RWPE2 (cell line): ENCODE data around the gene SLC1A3.
A peak's percentile ranks its signal among the peaks of the same experiment; 100 is the strongest.

Source experiments
- ATAC-seq: fragments of 200-7000 bp; cut with Tn5 transposase; 3 replicates; pipeline ENCODE4 v1.9.1; 2021; ENCODE audit warnings: low read depth
- DNase-seq: peaks from one replicate; pipeline ENCODE4 v3.0.0-alpha.2; 2020; ENCODE audit warnings: low spot score
- H3K27ac ChIP-seq: fragments of 450-650 bp; 2 replicates; pipeline ENCODE4 v1.5.1; 2017; ENCODE audit warnings: mild to moderate bottlenecking; ENCODE audit not compliant: poor library complexity, severe bottlenecking
- H3K27me3 ChIP-seq: fragments of 250-450 bp; sonication (Bioruptor Pico); 2 replicates; pipeline ENCODE4 v1.5.1; 2021; ENCODE audit warnings: mild to moderate bottlenecking, moderate library complexity; ENCODE audit not compliant: insufficient read depth, poor library complexity, severe bottlenecking
- H3K36me3 ChIP-seq: fragments of 250-450 bp; sonication (Bioruptor Pico); 2 replicates; pipeline ENCODE4 v1.5.1; 2020; ENCODE audit warnings: low read depth, mild to moderate bottlenecking, moderate library complexity
- H3K4me1 ChIP-seq: fragments of 250-450 bp; sonication (Bioruptor Pico); 2 replicates; pipeline ENCODE4 v1.5.1; 2021; ENCODE audit warnings: mild to moderate bottlenecking, moderate library complexity; ENCODE audit not compliant: insufficient read depth, poor library complexity, severe bottlenecking
- H3K4me3 ChIP-seq: fragments of 250-450 bp; sonication (Bioruptor Pico); 2 replicates; pipeline ENCODE4 v1.5.1; 2021; ENCODE audit warnings: mild to moderate bottlenecking, moderate library complexity; ENCODE audit not compliant: severe bottlenecking
- H3K9me3 ChIP-seq: fragments of 250-450 bp; sonication (Bioruptor Pico); 2 replicates; pipeline ENCODE4 v1.5.1; 2021; ENCODE audit warnings: mild to moderate bottlenecking, moderate library complexity; ENCODE audit not compliant: severe bottlenecking
- CTCF ChIP-seq: fragments of 450-650 bp; IDR thresholded peaks from one replicate; pipeline ENCODE4 v1.5.1; 2017; ENCODE audit warnings: mild to moderate bottlenecking, moderate library complexity; ENCODE audit not compliant: poor library complexity, severe bottlenecking

SLC1A3 gene

GRCh38 chr5:36619012-36619635, 12.7 kb downstream of the SLC1A3 start:
- ATAC-seq (peak; percentile 83), DNase-seq (no peak)
- H3K27ac ChIP-seq, result peak overlapping the region; percentile 35
- no peak overlapping the region for H3K4me3 ChIP-seq
- H3K36me3 ChIP-seq, result no peaks in the 10 kb centered on the region
- peaks cover 13% of the 10 kb centered on the region for H3K4me1 ChIP-seq
- H3K9me3 ChIP-seq, result no peaks in the 10 kb centered on the region
- no peak for TF ChIP-seq CTCF
- H3K27me3 ChIP-seq, result no peaks in the 10 kb centered on the region

DNA sequence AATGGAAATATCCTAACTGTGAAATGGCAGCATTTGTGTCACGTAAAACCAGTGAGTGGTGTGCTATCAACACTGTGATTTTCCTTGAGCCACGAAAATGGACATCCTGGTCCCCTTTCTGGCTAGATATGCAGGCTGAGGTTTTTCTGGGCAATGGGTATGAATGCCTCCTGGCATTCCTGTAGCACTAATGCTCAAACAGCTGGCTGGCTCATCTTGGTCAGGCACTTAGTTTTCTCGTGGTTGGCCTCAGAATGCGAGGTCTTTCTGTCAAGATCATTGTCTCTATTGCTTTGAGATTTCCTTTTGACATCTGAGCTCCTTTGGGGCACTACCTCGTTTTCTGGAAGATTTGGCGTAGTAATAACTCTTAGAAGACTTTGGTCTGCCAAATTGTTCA, 15.6 kb downstream of the SLC1A3 start:
- Histone ChIP-seq H3K27ac (no peak overlapping the region), H3K4me1 (peaks cover 13% of the 10 kb centered on the region), H3K27me3 (no peaks in the 10 kb centered on the region), H3K9me3 (no peaks in the 10 kb centered on the region), H3K36me3 (no peaks in the 10 kb centered on the region), H3K4me3 (no peak overlapping the region)
- ATAC-seq (no peak), DNase-seq (no peak)
- TF ChIP-seq CTCF, result no peak

DNA sequence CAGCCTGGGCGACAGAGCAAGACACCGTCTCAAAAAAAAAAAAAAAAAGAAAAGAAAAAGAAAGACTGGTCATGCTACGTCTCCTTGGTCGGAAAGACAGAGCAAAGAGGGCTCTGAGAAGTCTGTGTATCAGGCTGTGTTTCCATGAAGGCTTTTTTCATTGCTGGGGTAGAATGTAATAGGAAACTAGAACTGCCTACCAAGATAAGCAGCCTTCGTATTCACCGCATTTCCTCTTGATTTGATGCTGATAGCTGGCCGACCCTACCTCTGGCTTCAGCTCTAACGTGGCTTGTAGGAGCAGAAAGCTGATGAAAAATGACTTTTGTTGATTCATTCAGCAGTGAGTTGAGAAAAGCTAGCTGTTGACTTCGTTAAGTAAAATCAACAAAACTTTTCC, 17.4 kb downstream of the SLC1A3 start:
- no peak for TF ChIP-seq CTCF
- Histone ChIP-seq H3K9me3 (no peaks in the 10 kb centered on the region), H3K36me3 (no peaks in the 10 kb centered on the region), H3K4me1 (peaks cover 9% of the 10 kb centered on the region), H3K27ac (no peak overlapping the region), H3K4me3 (no peak overlapping the region), H3K27me3 (no peaks in the 10 kb centered on the region)
- no peak for DNase-seq
- ATAC-seq, result no peak

DNA sequence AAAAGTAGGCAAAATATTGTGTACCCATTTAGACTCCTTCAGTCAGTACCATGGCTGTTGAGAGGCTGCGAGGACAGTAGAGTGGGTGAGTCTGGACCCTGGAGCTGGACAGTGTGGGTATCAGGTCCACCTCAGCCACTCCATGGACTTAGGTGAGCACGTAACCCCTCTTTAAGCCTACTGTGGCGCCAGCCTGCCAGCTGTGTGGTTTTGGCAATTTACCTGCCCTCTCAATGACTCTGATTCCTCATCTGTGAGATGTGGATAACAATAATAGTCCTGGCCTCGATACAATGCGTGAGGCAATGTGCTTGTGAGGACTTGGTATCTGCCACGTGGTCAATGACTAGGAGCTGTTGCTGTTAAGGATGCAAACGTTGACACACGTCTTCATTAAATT, 17.9 kb downstream of the SLC1A3 start:
- no peak for TF ChIP-seq CTCF
- H3K27ac ChIP-seq, result no peak overlapping the region
- DNase-seq (no peak), ATAC-seq (no peak)
- no peak overlapping the region for H3K4me3 ChIP-seq
- no peaks in the 10 kb centered on the region for H3K27me3 ChIP-seq
- H3K4me1 ChIP-seq, result peaks cover 5% of the 10 kb centered on the region
- no peaks in the 10 kb centered on the region for H3K36me3 ChIP-seq
- no peaks in the 10 kb centered on the region for H3K9me3 ChIP-seq

GRCh38 chr5:36628695-36629094, 22.3 kb downstream of the SLC1A3 start:
- TF ChIP-seq CTCF, result no peak
- Histone ChIP-seq H3K27me3 (no peaks in the 10 kb centered on the region), H3K4me1 (no peaks in the 10 kb centered on the region), H3K4me3 (no peak overlapping the region), H3K36me3 (no peaks in the 10 kb centered on the region), H3K27ac (no peak overlapping the region), H3K9me3 (no peaks in the 10 kb centered on the region)
- ATAC-seq, result no peak
- no peak for DNase-seq
